ENCODE data around the gene PPP1R3E. TPM values are rescaled to one million over a fixed set of nuclear protein-coding genes. Genes with fewer than 3 reads are reported as not detected.

PPP1R3E gene, protein sequence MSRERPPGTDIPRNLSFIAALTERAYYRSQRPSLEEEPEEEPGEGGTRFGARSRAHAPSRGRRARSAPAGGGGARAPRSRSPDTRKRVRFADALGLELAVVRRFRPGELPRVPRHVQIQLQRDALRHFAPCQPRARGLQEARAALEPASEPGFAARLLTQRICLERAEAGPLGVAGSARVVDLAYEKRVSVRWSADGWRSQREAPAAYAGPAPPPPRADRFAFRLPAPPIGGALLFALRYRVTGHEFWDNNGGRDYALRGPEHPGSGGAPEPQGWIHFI
- total RNA-seq, result 10 to 100 TPM in 4 of 6 donors, 1 to 10 TPM in 2; 6.7 to 95.3 (median 12.8) TPM

GRCh38 chr14:23302290-23303225 is at the start of gene PPP1R3E:
Gene PPP1R3E, minus strand, starts transcription at chr14:23302859. Its CDS starts 283 bp downstream, at chr14:23302576.
- peak within 1 kb of the TSS; percentile 53 to 94 (median 80) for H3K4me3 ChIP-seq
- H3K36me3 ChIP-seq, result peaks cover 0 to 7% (median under 1%) of the 10 kb centered on the region in 4 donors
- 4 to 9% methylated on average over 20 to 53 of the region's 81 CpGs for WGBS, 2 donors
- ATAC-seq (ENCODE audit: low FRiP score in 2 of 2) (peak; percentile 9 to 72), DNase-seq (peak; percentile 81 to 94)
- no peaks in the 10 kb centered on the region for H3K27me3 ChIP-seq
- H3K4me1 ChIP-seq, result peaks cover 27 to 42% (median 37%) of the 10 kb centered on the region in 4 donors
- TF ChIP-seq POLR2A (IDR thresholded peaks at IDR 0.05) (peak in 1 of 4 donors; percentile 10), POLR2AphosphoS5 (IDR thresholded peaks at IDR 0.05) (peak in 1 of 2 donors; percentile 58)
- TF ChIP-seq, protein P1, sequence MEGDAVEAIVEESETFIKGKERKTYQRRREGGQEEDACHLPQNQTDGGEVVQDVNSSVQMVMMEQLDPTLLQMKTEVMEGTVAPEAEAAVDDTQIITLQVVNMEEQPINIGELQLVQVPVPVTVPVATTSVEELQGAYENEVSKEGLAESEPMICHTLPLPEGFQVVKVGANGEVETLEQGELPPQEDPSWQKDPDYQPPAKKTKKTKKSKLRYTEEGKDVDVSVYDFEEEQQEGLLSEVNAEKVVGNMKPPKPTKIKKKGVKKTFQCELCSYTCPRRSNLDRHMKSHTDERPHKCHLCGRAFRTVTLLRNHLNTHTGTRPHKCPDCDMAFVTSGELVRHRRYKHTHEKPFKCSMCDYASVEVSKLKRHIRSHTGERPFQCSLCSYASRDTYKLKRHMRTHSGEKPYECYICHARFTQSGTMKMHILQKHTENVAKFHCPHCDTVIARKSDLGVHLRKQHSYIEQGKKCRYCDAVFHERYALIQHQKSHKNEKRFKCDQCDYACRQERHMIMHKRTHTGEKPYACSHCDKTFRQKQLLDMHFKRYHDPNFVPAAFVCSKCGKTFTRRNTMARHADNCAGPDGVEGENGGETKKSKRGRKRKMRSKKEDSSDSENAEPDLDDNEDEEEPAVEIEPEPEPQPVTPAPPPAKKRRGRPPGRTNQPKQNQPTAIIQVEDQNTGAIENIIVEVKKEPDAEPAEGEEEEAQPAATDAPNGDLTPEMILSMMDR (IDR thresholded peaks at IDR 0.05), result no peak
- H3K9me3 ChIP-seq, result no peaks in the 10 kb centered on the region
- peak within 1 kb of the TSS; percentile 91 to 99 (median 98) for H3K27ac ChIP-seq

DNA sequence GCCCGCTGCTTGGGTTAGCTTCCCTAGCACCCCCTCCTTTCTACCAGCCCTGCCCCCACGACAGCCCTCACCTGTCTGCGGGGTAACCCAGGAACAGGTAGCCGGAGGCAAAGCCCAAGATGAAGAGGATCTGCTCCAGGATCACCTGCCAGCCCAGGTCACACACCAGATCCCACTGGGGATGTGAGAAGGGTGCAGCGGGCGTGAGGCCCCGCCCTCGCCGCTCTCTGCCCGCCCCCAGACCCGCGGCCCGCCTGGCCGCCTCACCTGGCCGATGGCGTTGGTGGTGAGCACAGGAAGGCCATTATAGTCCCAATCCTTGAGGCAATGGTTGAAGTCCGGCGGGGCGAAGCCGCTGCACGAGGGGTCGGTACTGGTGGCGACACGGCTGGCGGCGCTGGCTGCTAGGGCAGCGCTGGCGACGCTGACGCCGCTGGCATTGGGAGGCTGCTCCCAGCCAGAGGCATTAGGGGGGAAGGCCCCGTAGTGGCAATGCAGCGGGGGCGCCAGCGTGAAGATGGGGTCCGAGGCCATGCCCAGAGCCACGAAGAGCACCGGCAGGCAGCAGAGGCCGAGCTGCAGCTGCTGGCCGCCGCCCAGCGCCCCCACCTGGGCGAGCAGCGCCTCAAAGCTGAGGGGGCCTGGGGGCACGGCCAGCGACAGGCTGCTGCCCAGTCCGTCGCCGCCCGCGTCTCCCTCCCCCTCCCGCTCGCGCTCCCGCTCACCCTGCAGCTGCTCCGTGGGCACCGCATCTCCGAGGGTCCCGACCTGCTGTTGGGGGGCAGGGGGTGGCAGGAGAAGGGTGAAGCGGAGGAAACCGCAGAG is 49.2 kb upstream of the PPP1R3E start:
- peak in 1 of 2 donors; percentile 38 for ATAC-seq (ENCODE audit: low FRiP score in 2 of 2)

DNA sequence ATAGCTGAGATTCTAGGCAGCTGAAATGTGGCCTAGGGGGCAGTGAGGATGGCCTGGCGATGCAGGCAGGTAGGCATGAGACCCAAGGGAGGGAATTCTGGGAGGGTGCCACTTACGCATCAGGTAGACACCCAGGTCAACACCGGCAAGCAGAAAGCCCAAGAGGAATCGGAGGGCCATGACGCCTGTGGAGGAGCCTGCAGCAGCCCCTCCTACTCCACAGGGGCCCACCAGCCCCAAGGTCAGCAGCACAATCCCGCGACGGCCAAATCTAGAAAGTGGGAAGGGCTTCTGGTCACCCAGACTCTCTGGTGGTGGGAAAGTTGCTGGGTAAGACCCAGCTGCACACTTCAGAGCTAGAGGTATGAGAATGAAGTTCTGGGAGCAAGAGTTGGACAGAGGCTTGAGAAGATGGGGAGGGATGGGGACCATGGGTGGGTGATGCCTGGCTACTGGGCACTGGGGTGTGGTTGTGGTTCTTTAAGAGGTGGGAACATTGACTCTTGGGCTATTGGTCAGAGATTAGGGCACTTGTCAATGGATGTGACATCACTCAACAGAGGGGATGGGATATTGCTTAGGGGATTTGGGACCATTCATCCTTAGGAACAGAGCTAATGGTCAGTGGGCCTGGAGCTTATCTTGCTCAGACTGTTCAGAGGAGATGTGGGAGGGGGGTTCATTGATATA is 46.6 kb upstream of the PPP1R3E start:
- H3K4me3 ChIP-seq, result no peak overlapping the region
- DNase-seq, result no peak
- peaks cover 0 to 12% (median 1%) of the 10 kb centered on the region in 4 donors for H3K27me3 ChIP-seq
- TF ChIP-seq POLR2AphosphoS5 (IDR thresholded peaks at IDR 0.05), result no peak
- TF ChIP-seq, protein P1 (IDR thresholded peaks at IDR 0.05), result no peak
- no peak for TF ChIP-seq POLR2A (IDR thresholded peaks at IDR 0.05)
- TF ChIP-seq EP300 (IDR thresholded peaks at IDR 0.05), result no peak
- 93 to 94% methylated on average over 8 of the region's 8 CpGs for WGBS, 2 donors
- no peak for ATAC-seq (ENCODE audit: low FRiP score in 2 of 2)
- H3K27ac ChIP-seq, result no peak overlapping the region
- H3K36me3 ChIP-seq, result peaks cover 0 to 6% (median 0%) of the 10 kb centered on the region in 4 donors
- H3K9me3 ChIP-seq, result no peaks in the 10 kb centered on the region
- H3K4me1 ChIP-seq, result peaks cover 6 to 22% (median 17%) of the 10 kb centered on the region in 4 donors

More for the DNA sequence above, 49.2 kb upstream of the PPP1R3E start:
- H3K27ac ChIP-seq, result peak overlapping the region in 2 of 4 donors; percentile 24 to 53
- peaks cover 6 to 22% (median 17%) of the 10 kb centered on the region in 4 donors for H3K4me1 ChIP-seq
- no peaks in the 10 kb centered on the region for H3K9me3 ChIP-seq
- H3K4me3 ChIP-seq, result peak overlapping the region; percentile 63 to 77 (median 66)
- H3K27me3 ChIP-seq, result peaks cover 0 to 12% (median 1%) of the 10 kb centered on the region in 4 donors
- 19 to 23% methylated on average over 16 to 24 of the region's 61 CpGs for WGBS, 2 donors
- DNase-seq, result peak in 1 of 2 donors; percentile 84
- TF ChIP-seq EP300 (IDR thresholded peaks at IDR 0.05), result no peak
- H3K36me3 ChIP-seq, result no peaks in the 10 kb centered on the region

DNA sequence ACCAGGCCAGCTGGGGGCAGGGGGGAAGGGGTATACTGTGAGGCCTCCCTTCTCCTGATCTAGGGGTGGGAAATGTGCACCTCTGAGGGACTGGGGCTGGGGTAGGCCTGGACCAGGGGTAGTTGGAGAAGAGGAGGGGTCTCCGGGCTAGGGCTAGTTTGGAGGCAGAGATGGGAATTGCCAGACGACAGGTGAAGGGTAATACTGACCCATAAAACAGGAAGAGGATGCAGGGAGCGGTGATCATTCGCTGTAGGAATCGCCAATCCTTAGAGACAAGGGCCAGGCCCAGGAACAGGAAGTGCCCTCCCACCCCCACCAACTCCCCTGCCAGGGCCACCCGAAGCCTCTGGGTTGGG is 45.6 kb upstream of the PPP1R3E start:
- peaks cover 0 to 12% (median 1%) of the 10 kb centered on the region in 4 donors for H3K27me3 ChIP-seq
- DNase-seq, result no peak
- H3K27ac ChIP-seq, result no peak overlapping the region
- no peak for ATAC-seq (ENCODE audit: low FRiP score in 2 of 2)
- peaks cover 6 to 20% (median 17%) of the 10 kb centered on the region in 4 donors for H3K4me1 ChIP-seq
- no peaks in the 10 kb centered on the region for H3K9me3 ChIP-seq
- H3K4me3 ChIP-seq, result no peak overlapping the region
- no peak for TF ChIP-seq EP300 (IDR thresholded peaks at IDR 0.05)
- TF ChIP-seq POLR2AphosphoS5 (IDR thresholded peaks at IDR 0.05), result no peak
- TF ChIP-seq POLR2A (IDR thresholded peaks at IDR 0.05), result no peak
- TF ChIP-seq, protein P1 (IDR thresholded peaks at IDR 0.05), result no peak
- 87 to 92% methylated on average over 6 of the region's 6 CpGs for WGBS, 2 donors
- peaks cover 0 to 6% (median 0%) of the 10 kb centered on the region in 4 donors for H3K36me3 ChIP-seq

All from upper lobe of left lung (tissue), 6 donors.